ENCODE results near the gene TWSG1.
"Not testable (repeated sequence)": the region's sequence is repeated elsewhere in the genome, so short reads cannot be mapped to it uniquely, and the experiment has no call there.

DNA sequence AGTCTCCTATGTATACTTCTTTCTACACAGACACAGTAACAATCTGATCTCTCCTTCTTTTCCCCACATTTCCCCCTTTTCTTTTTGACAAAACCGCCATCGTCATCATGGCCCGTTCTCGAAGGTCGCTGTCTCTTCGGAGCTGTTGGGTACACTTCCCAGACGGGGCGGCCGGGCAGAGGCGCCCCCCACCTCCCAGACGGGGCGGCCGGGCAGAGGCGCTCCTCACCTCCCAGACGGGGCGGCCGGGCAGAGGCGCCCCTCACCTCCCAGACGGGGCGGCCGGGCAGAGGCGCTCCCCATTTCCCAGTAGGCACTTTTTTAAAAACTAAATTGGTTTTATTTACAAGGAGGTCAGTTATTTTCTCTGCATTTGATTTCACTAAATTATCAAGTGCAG, 95.7 kb downstream of the TWSG1 start:
- not testable (repeated sequence) for TF ChIP-seq POLR2AphosphoS5 (IDR thresholded peaks at IDR 0.05; ENCODE audit: low read depth, low read length); ZNF556 (CRISPR knock-in tag; IDR thresholded peaks at IDR 0.05; ENCODE audit: borderline replicate concordance); SMAD1 (CRISPR knock-in tag; IDR thresholded peaks at IDR 0.05; ENCODE audit: borderline replicate concordance, low read depth); RELA (CRISPR knock-in tag; IDR thresholded peaks at IDR 0.05); ATF7 (IDR thresholded peaks at IDR 0.05); ATF7 (CRISPR knock-in tag; IDR thresholded peaks at IDR 0.05); HIVEP1 (CRISPR knock-in tag; IDR thresholded peaks at IDR 0.05)
- TF ChIP-seq, protein P1, sequence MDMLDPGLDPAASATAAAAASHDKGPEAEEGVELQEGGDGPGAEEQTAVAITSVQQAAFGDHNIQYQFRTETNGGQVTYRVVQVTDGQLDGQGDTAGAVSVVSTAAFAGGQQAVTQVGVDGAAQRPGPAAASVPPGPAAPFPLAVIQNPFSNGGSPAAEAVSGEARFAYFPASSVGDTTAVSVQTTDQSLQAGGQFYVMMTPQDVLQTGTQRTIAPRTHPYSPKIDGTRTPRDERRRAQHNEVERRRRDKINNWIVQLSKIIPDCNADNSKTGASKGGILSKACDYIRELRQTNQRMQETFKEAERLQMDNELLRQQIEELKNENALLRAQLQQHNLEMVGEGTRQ (IDR thresholded peaks at IDR 0.05; ENCODE audit: low read depth, low read length), result not testable (repeated sequence)
- TF ChIP-seq, protein P1 (CRISPR knock-in tag; IDR thresholded peaks at IDR 0.05; ENCODE audit: borderline replicate concordance), result not testable (repeated sequence)

All from HepG2 (cell line).